Stimulated activated CD4-positive, alpha-beta T cell treated with anti-CD3 and anti-CD28 coated beads, Interleukin-12 subunit alpha, Interleukin-12 subunit beta, amount 100 ng/mL, for 24 hours (primary cell): ENCODE results near the gene CHURC1.
A peak's percentile ranks its signal among the peaks of the same experiment; 100 is the strongest.

Experiments
- DNase-seq, 2 experiments: peaks; one replicate each; pipeline ENCODE4 v3.0.0-alpha.2; 2020; ENCODE audit warnings: low read depth in 2 of 2

Gene CHURC1

DNA sequence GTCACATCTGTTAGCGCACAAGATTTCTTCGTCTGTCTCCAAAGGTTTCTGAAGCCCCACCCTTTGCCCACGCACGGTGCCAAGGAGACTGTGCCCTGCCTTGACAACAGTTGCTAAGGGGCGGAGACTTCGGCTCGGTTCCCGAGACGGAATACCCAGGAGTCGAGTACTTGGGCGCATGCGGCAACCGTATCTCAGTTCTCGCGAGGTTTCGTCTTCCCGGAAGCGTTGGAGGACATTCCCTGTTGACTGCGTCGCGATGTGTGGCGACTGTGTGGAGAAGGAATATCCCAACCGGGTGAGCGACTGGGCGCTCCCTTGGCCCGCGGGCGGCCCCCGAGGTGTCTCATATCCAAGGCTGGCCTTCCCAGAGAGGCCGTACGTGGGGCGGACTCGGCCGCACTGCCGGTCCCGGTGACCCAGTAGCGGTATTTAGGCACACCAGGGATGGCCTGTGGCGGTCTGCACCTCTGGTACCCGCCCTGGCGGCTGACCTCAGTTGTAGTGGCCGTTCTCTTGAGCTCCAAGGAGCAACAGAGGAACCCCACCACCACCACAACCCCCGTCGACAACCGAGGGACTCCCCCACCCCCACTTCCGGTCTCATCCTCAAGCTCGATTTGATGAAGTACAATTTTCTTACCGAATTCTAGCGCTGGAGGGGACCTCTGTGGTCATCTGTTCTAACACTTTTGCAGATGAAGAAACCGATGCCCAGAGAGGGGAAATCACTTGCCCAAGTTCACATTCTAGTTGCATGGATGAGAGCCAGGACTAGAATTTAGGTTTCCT is at the start of gene CHURC1:
CHURC1 (plus strand) TSS at position 219 of the 792 bp plus-strand sequence; CDS start at position 260, 41 bp downstream.
- peak; percentile 91 to 98 for DNase-seq

GRCh38 chr14:64865109-64865508 is 49.1 kb upstream of the CHURC1 start:
- no peak for DNase-seq

DNA sequence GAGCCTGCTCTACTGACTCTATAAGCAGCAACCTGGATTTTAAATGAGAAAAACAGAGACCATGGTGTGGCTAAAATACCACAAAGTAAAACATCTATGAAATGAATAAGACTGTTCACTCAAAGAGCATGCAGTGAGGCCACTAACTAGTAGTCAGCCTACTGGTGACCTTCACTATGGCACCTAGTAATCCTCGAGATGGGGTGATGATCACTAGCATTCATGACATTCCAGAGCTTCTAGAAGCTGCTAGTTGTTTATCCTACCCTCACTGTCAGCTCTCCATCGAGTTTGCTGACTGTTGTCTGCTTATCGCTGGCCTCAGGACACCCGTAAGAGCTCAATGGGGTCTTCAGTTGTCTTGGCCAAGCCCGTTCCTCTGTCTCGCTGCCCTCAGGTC is 48.3 kb upstream of the CHURC1 start:
- DNase-seq: no peak

GRCh38 chr14:64867182-64867581 is 47.1 kb upstream of the CHURC1 start:
- no peak for DNase-seq

- no peak for DNase-seq
These were observed 45.9 kb upstream of the CHURC1 start for GRCh38 chr14:64868379-64868778.

DNA sequence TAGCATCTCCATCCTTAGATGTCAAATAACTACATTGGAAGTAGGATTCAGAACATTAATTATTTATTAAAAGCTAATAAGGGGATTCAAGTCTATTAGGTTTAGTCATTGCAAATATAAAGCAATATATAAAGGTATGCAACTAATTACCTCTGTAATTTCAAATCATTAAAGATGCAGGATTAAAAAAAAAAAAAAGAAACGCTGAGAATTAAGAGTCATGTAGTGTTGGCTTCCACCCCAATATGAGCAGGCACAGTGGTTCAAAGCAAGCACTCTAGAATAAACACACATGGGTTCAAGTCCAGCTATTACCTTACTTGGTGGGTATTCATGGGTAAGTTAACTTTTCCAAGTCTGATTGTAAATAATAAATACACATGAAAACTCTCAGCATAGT is 45.4 kb upstream of the CHURC1 start:
- no peak for DNase-seq

DNA sequence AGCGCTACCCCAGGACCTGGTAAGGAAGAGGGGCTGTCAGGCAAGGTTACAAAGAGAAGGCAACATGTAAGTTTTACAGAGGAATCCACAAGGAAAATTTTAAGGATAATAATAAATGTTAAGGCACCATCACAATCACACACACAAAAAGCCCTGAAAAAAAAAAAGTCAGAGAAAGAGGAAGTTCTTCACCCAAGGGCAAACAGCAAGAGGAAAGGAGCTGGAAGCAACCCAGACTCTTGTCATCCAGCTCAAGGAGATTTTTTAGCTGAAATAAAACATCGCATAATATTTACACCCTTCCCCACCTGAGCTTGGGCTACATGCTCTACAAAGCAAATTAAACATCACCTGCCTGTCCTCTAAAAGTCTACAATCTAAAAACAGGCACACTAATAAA is 44.1 kb upstream of the CHURC1 start:
- DNase-seq: no peak

GRCh38 chr14:64871344-64871743 is 42.9 kb upstream of the CHURC1 start:
- DNase-seq: no peak

DNA sequence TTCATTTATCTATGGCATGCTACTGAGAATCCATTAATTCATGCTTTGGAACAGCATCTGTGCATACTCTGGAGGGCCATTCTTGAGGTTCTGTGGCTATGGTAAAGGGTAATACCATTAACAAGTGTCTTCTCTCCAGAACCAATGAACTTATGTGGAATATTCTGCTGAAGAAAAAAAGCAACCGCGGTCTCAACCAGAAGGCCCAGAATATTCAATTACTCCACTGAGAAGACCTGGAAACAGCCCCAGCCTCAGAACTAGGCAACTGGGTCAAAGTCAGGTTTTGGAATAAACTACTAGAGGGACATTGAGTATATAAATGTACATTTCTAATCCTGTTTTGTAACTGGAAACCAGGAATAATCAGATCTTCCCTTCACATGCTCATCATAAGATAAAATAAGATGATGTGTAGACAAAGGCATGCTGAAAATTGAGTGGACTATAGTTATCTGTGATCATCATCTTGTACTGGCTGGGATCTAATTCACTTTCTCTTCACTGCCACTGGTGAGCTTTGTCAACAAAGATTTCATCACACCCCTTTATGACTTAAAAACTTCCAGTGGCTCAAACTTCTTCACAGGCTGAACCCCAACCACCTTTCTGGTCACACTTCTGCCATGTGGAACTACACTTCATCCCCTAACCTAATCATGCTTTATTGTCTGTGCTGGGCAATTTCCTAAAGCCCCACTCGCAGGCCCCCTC is 40.6 kb upstream of the CHURC1 start:
- no peak for DNase-seq

DNA sequence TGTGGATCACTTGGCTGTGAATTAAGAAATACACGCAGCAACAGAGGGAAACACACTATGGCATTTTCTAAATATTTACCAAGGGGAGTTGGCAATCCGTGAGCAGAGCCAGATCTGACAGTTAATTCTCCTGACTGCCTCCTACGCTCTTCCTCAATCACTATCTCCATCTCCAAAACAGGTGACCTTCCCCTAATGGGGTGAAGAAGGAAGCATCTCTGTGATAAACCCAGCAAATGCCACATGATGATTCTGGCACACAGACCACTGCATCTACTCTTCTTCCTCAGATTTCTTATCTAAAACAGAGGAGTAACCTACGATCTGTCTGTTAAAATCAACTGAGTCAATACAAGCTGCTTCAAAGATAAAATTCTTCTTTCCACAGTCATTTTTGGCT is 38.9 kb upstream of the CHURC1 start:
- DNase-seq: no peak

GRCh38 chr14:64877846-64878245 is 36.4 kb upstream of the CHURC1 start:
- DNase-seq: no peak

DNA sequence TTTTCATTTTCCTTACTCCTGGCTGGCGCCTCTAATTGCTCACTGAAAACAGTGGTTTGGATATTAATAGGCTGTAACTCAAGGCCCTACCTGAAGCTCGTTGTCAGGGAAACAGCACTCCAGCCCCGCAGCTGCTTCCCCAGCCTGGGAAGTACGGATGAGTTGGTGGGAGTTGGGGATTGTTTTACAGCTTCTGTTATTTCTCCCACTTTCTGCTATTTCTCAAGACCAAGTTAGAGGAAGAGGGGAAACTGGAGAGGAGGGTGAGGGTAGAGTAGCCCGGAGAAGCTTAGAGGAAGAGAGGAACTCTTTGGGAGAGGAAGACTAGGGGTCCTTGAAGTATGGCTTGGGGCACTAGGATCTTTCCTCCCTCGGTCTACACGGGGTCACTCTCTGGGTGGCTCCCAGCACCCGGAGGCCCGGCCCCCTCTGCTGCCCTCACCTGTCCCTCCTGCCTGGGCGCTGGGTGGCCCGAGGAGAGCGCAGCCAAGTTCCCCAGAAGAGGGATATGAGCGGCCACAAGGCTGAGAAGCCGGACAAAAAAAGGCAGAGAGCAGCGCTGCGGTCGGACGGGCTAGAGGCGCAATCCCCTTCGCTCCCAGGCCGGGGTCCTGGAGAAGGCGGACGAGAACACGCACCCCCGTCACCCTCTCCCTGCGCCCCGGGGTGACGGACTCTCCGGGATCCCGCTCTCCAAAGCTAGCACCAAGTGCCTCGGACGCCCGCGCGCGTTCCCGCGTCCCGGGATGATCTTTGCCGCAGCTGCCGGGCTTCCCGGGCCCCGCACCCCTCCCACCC is 35.2 kb upstream of the CHURC1 start:
- DNase-seq: no peak

GRCh38 chr14:64879635-64880220 is 34.5 kb upstream of the CHURC1 start, which contains the start of gene SPTB:
Gene SPTB (minus strand): TSS chr14:64879907. CDS start chr14:64823094, 56,813 bp downstream.
- DNase-seq: peak; percentile 43 to 63

GRCh38 chr14:64880221-64881121 is 33.8 kb upstream of the CHURC1 start:
- DNase-seq: peak; percentile 16 to 64

- DNase-seq: no peak
These were observed 28.7 kb upstream of the CHURC1 start for GRCh38 chr14:64885559-64885958.

- no peak for DNase-seq
These were observed 24.9 kb upstream of the CHURC1 start for GRCh38 chr14:64889352-64889751.

DNA sequence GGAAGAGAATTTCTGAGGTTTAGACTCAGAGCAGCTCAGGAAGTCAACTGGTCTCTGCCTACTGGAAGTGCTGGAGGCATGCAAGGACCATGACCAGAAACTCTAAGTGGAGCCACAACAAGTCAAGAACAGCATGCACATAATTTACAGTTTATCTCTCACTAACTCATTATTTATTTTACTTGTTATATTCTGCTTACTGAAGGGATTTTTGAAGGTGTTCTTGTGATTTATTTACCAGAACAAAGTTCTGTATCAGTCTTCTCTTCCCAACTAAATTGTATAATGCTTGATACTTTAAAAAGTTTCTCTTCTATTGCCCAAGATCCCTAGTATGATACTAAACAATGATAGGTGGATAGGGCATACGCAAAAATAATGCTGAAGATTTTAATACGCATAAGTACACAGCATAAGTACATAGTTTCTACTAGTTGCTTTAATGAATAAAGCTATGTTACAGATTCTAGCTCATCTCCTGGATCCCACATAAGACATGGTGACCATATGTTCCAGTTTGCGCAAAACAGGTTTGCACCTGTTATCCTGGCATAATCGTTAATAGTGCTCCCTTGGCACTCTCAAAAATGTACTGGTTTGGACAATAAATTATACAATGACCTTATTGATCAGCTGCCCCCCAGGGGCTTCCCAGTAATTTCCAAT is 22.9 kb upstream of the CHURC1 start:
- no peak for DNase-seq

DNA sequence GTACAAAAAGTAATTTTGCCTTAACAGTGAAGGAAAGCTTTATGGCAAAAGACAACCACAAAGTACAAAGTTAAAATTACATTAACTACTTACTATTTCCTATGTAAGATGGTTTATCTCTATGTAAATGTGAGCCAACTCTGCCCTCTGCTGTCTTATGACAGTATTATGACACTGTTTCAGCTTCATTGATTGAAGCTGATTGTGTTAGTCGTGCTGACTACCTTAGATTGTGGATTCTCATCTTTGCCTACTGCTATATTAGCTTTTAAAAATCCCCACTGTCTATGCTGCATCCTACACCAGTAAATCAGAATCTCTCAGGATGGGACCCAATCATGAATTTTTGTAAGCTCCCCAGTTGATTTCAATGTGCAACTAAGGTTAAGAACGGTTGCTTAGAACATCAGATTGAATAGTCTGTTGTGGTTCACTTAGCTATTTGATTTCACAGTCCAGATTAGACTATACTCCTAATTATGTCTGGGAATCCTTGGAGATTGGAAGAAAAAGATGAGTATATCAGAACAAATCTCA is 22.3 kb upstream of the CHURC1 start:
- no peak for DNase-seq

GRCh38 chr14:64899958-64900357 is 14.3 kb upstream of the CHURC1 start:
- no peak for DNase-seq

DNA sequence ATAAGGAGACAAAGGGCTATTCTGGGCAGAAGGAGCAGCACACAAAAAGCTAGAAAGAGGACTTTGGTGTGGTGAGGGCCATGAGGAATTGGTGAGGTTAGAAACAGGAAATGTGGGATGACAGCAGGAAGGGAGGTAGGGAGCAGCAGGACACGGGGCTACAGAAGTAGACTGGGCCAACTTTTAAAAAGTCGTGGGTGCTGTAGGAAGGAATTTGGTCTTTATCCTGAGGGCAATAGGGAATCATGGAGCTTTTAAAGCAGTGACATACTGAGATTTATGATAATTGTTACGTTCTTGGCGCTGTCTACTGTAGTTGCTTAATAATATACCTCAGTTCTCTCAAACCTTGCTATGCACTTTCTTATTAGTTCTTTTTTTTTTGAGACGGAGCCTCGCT is 8.2 kb upstream of the CHURC1 start:
- DNase-seq: no peak
